ENCODE data around the gene TSPEAR.
"Not testable (repeated sequence)": the region's sequence is repeated elsewhere in the genome, so short reads cannot be mapped to it uniquely, and the experiment has no call there.

- TF ChIP-seq CTCF (conservative IDR thresholded peaks at IDR 0.05 in 1 of 2, IDR thresholded peaks at IDR 0.05 in 1 of 2; ENCODE audit: low read depth in 1 of 2, low read length in 2 of 2); EZH2 (IDR thresholded peaks at IDR 0.05; ENCODE audit: low read length, missing control alignments): not testable (repeated sequence)
Measured at GRCh38 chr21:44573630-44574456, 137.5 kb downstream of the TSPEAR start, which contains the start of gene KRTAP10-4.

Data from fibroblast of lung (primary cell).